ENCODE measurements around the gene STRA8. TPM values are rescaled to one million over a fixed set of nuclear protein-coding genes. Genes with fewer than 3 reads are reported as not detected.
A peak's percentile ranks its signal among the peaks of the same experiment; 100 is the strongest.
"Not testable (repeated sequence)": the region's sequence is repeated elsewhere in the genome, so short reads cannot be mapped to it uniquely, and the experiment has no call there.

Gene STRA8
- total and polyA plus RNA-seq, 9 donors = not detected

GRCh38 chr7:135207406-135208101 is 26.1 kb upstream of the STRA8 start:
- H3K4me3 ChIP-seq = no peak overlapping the region
- DNase-seq = no peak
- 86 to 89% (median 88%) methylated on average over 8 of the region's 8 CpGs for WGBS, 3 donors
- no peak overlapping the region for H3K27ac ChIP-seq
- H3K36me3 ChIP-seq = no peaks in the 10 kb centered on the region
- H3K27me3 ChIP-seq = no peaks in the 10 kb centered on the region
- TF ChIP-seq POLR2A (IDR thresholded peaks at IDR 0.05) (no peak), EP300 (IDR thresholded peaks at IDR 0.05) (no peak)
- no peaks in the 10 kb centered on the region for H3K9me3 ChIP-seq
- H3K4me1 ChIP-seq (ENCODE audit: insufficient read depth) = peaks cover 1% of the 10 kb centered on the region
- intact Hi-C loops (cut with DNase I) = no loop called here

- WGBS, 3 donors = 79 to 85% (median 85%) methylated on average over 6 of the region's 6 CpGs
- H3K9me3 ChIP-seq = no peaks in the 10 kb centered on the region
- H3K4me1 ChIP-seq (ENCODE audit: insufficient read depth) = peaks cover 1% of the 10 kb centered on the region
- no peaks in the 10 kb centered on the region for H3K36me3 ChIP-seq
- DNase-seq = no peak
- TF ChIP-seq POLR2A (IDR thresholded peaks at IDR 0.05) = no peak
- H3K27ac ChIP-seq = no peak overlapping the region
- intact Hi-C loops (cut with DNase I) = no loop called here
- no peaks in the 10 kb centered on the region for H3K27me3 ChIP-seq
- no peak overlapping the region for H3K4me3 ChIP-seq
Measured at GRCh38 chr7:135208102-135208793, 25.4 kb upstream of the STRA8 start.

- H3K36me3 ChIP-seq = no peaks in the 10 kb centered on the region
- peaks cover 1% of the 10 kb centered on the region for H3K4me1 ChIP-seq (ENCODE audit: insufficient read depth)
- WGBS, 3 donors = 89 to 91% (median 91%) methylated on average over 7 of the region's 7 CpGs
- no peaks in the 10 kb centered on the region for H3K9me3 ChIP-seq
- H3K27ac ChIP-seq = no peak overlapping the region
- intact Hi-C loops (cut with DNase I) = no loop called here
- TF ChIP-seq, protein P1, sequence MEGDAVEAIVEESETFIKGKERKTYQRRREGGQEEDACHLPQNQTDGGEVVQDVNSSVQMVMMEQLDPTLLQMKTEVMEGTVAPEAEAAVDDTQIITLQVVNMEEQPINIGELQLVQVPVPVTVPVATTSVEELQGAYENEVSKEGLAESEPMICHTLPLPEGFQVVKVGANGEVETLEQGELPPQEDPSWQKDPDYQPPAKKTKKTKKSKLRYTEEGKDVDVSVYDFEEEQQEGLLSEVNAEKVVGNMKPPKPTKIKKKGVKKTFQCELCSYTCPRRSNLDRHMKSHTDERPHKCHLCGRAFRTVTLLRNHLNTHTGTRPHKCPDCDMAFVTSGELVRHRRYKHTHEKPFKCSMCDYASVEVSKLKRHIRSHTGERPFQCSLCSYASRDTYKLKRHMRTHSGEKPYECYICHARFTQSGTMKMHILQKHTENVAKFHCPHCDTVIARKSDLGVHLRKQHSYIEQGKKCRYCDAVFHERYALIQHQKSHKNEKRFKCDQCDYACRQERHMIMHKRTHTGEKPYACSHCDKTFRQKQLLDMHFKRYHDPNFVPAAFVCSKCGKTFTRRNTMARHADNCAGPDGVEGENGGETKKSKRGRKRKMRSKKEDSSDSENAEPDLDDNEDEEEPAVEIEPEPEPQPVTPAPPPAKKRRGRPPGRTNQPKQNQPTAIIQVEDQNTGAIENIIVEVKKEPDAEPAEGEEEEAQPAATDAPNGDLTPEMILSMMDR (IDR thresholded peaks at IDR 0.05) = no peak
- no peaks in the 10 kb centered on the region for H3K27me3 ChIP-seq
- DNase-seq = no peak
- H3K4me3 ChIP-seq = no peak overlapping the region
Measured at GRCh38 chr7:135209225-135209834, 24.3 kb upstream of the STRA8 start.

DNA sequence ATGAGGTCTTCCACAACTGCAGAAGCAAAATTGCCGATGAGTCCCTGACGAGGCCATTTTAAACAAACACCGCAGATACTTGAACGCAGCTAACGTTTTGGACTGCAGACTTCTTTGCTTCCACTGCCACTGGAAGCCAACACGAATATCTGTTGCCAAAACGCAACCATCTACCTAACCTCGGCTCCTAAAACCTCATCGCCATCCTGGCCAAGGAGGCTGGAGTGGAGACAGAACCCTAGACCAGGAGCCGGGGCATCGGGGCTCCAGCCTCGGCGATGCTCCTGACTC is 22.8 kb upstream of the STRA8 start:
- Histone ChIP-seq H3K4me3 (peak overlapping the region; percentile 68), H3K4me1 (ENCODE audit: insufficient read depth) (peaks cover 1% of the 10 kb centered on the region), H3K9me3 (no peaks in the 10 kb centered on the region), H3K36me3 (no peaks in the 10 kb centered on the region), H3K27me3 (no peaks in the 10 kb centered on the region), H3K27ac (peak overlapping the region; percentile 90 to 94)
- intact Hi-C loops (cut with DNase I) = loop anchor here in 1 of 4 donors (2.0 kb wide), 1 partner anchor 40 kb away; the partner anchor contains the start of gene CYREN
- TF ChIP-seq, protein P1 (IDR thresholded peaks at IDR 0.05) = no peak
- TF ChIP-seq POLR2A (IDR thresholded peaks at IDR 0.05) = no peak
- TF ChIP-seq EP300 (IDR thresholded peaks at IDR 0.05) = no peak
- no peak for DNase-seq
- WGBS, 3 donors = 0 to 1% (median 1%) methylated on average over 13 of the region's 13 CpGs

- Histone ChIP-seq H3K27me3 (no peaks in the 10 kb centered on the region), H3K27ac (peak within 1 kb of the TSS; percentile 90 to 94), H3K36me3 (no peaks in the 10 kb centered on the region), H3K4me3 (peak within 1 kb of the TSS; percentile 68), H3K9me3 (no peaks in the 10 kb centered on the region), H3K4me1 (ENCODE audit: insufficient read depth) (peaks cover 1% of the 10 kb centered on the region)
- peak; percentile 96 to 99 (median 97) for DNase-seq
- 0 to 1% (median 0%) methylated on average over 34 to 82 of the region's 82 CpGs for WGBS, 3 donors
- intact Hi-C loops (cut with DNase I) = loop anchor here in 1 of 4 donors (2.0 kb wide), 1 partner anchor 41 kb away; the partner anchor contains the start of gene CYREN
- TF ChIP-seq POLR2A (IDR thresholded peaks at IDR 0.05) (peak; percentile 74), EP300 (IDR thresholded peaks at IDR 0.05) (no peak)
- TF ChIP-seq, protein P1 (IDR thresholded peaks at IDR 0.05) = peak in 2 of 3 donors; percentile 17
Measured at GRCh38 chr7:135211179-135211945, 22.3 kb upstream of the STRA8 start, which contains the start of gene WDR91. Gene WDR91, minus strand, starts transcription at chr7:135211526. Its CDS starts 24 bp downstream, at chr7:135211502.

GRCh38 chr7:135211946-135212685 is 21.5 kb upstream of the STRA8 start:
- H3K27ac ChIP-seq = peak overlapping the region; percentile 49 to 90

More at GRCh38 chr7:135211946-135212685, 21.5 kb upstream of the STRA8 start:
- not testable (repeated sequence) for H3K27me3 ChIP-seq; H3K4me1 ChIP-seq (ENCODE audit: insufficient read depth); H3K36me3 ChIP-seq; H3K9me3 ChIP-seq
- intact Hi-C loops (cut with DNase I) = loop anchor here in 1 of 4 donors (2.0 kb wide), 1 partner anchor 41 kb away; the partner anchor contains the start of gene CYREN
- peak overlapping the region; percentile 65 for H3K4me3 ChIP-seq
- peak; percentile 73 to 80 (median 76) for DNase-seq
- WGBS, 3 donors = 11 to 27% (median 20%) methylated on average over 30 of the region's 30 CpGs
